ENCODE data around the gene ERBB4.

ERBB4 gene

GRCh38 chr2:211868996-211869533, 669.5 kb downstream of the ERBB4 start:
- no peak for DNase-seq

DNA sequence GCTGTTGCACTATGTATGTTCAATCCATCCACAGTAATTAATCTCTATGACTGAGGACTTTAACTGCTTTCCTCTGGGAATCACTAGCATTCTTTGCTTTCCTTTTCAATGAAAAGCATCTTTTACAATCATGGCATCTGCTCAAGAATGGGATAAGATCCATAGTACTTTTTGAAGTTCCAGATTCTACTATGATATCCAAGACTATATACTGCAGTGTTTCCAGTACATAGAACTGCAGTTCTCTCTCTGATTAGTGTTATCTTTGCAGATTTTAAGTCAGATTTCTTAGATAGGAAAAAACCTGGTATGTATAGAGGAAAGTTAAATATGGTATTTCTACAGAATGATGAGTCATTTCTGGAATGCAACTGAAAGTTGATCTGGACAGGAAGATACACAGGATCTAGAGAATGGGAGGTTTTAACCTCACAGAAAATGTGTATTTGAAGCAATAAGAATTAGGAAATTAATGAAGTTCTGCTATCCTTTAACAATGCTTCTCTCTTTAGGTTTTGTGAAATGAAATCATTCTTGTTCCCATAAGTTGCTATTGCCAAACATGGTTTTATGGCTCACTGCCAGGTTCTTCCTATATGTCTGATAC, 670.7 kb downstream of the ERBB4 start:
- DNase-seq, result no peak

- no peak for DNase-seq
Observed at GRCh38 chr2:211864328-211864727, 674.3 kb downstream of the ERBB4 start.

DNA sequence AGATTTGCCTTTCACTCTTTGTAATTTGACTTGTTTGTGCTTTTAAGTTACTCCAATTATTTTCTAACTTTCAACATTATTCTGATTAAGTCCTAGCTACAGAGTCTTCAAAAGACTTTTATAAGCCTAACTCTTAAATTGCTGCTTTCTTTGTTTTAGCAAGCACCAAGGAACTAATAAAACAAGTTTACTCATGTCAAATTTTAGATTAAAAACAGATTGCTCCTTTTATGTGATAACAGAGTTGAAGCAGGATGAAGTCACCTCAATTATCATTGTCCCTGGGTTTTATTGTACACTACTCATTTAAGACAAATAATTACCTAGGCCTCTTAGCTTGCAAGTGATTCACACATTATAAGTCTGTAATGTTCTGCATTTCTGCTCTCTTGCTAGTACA, 678.4 kb downstream of the ERBB4 start:
- DNase-seq, result no peak

- no peak for DNase-seq
Observed at GRCh38 chr2:211854832-211855231, 683.8 kb downstream of the ERBB4 start.

DNA sequence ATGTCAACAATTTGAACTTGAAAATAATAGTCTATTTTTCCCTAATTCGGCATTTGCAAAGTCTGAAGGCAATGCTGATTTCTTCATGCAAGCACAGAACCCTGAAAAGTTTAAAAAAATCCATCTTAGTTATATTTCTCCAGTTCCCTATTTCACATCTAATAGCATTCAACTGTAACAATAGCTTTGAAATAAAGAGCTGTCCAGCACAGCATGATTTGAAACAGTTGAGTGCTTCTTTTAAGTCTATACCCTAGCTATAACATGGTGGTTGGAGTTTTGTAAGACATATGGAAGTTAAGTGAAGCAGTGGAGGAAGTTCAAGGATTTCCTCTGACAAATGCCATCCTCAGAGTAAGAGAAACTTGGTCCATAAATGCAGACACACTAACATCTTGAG, 691.9 kb downstream of the ERBB4 start:
- no peak for DNase-seq

DNA sequence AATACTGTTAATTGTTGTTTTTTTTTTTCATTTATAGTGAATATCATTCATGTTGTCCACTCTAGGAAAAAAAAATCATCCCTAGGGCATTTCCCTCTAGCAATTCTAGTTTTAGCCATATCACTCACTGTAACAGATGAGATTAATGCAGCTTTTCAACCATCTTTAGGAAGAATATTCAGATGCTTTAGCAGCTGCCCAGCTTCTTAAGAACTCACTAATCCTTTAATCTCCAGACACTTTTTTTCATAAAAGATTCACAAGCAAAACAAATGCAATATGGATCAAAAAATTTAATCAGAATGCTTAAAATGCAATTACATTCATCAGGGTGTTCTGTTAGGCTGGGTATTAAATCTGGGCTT, 692.6 kb downstream of the ERBB4 start:
- DNase-seq, result no peak

DNA sequence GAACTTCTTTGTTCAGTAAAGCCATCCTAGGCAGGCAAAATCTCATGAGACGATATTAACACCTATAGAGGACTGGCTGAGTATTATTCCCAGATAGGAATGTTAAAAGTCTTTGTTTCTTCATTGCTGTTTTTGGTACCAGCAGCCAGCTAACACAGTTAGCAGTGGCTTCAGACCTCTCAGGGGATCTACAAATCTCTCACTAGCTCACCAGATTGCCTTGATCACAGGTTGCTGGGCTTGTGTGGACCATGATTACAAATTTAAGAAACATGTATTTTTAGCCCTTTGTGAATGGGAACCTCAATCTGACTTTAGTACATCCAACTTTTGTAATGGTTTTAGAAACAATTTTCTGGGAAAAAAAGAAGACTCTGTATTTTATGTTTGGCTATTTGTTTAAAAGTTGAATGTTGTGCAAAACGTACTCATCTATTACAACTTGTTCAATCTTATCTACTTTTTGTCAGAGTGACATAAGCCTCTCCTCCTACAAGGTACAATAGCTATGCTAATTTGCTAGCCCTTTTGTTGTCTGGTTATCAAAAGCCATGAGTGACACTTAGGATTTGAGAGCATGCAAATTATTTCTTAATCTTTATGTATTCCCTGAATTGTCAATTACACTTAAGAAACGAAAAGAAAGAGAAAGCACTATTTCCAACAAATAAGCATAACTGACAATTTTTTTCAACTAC, 693.1 kb downstream of the ERBB4 start:
- DNase-seq, result no peak

DNA sequence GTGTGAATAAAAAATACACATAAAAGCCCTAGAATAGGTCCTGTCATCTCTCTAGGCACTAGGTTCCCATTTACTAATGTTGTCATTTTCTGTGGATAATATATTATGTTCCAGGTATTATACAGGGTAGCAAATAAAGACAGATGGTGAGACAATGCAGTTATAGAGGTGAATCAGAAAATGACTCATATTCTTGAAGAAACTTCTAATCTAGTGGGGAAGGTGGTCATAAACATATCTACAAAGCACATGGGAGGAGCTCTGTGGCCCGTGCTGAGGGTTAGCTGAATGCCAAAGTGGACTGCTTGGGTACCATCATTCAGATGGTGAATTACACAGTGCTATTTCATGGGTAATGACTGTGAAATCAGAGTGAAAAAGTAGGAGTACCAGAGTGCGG, 700.9 kb downstream of the ERBB4 start:
- DNase-seq, result no peak

GRCh38 chr2:211837206-211837605, 701.4 kb downstream of the ERBB4 start:
- DNase-seq, result no peak

GRCh38 chr2:211836409-211836808, 702.2 kb downstream of the ERBB4 start:
- no peak for DNase-seq

- DNase-seq, result no peak
Observed at GRCh38 chr2:211835695-211836094, 702.9 kb downstream of the ERBB4 start.

GRCh38 chr2:211833582-211834279, 704.9 kb downstream of the ERBB4 start:
- no peak for DNase-seq

- no peak for DNase-seq
Observed at GRCh38 chr2:211829725-211830124, 708.9 kb downstream of the ERBB4 start.

GRCh38 chr2:211823886-211824479, 714.6 kb downstream of the ERBB4 start:
- no peak for DNase-seq

GRCh38 chr2:211822686-211823335, 715.8 kb downstream of the ERBB4 start:
- no peak for DNase-seq

- DNase-seq, result no peak
Observed at GRCh38 chr2:211816754-211817153, 721.8 kb downstream of the ERBB4 start.

DNA sequence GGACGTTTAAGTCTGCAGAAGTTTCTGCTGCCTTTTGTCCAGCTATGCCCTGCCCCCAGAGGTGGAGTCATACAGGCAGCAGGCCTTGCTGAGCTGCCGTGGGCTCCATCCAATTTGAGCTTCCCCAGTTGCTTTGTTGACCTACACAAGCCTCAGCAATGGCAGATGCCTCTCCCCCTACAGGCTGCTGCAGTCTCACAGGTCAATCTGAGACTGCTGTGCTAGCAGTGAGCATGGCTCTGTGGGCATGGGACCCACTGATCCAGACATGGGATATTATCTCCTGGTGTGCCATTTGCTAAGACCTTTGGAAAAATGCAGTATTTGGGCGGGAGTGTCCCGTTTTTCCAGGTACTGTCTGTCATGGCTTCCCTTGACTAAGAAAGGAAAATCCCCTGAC, 726.0 kb downstream of the ERBB4 start:
- DNase-seq, result no peak

DNA sequence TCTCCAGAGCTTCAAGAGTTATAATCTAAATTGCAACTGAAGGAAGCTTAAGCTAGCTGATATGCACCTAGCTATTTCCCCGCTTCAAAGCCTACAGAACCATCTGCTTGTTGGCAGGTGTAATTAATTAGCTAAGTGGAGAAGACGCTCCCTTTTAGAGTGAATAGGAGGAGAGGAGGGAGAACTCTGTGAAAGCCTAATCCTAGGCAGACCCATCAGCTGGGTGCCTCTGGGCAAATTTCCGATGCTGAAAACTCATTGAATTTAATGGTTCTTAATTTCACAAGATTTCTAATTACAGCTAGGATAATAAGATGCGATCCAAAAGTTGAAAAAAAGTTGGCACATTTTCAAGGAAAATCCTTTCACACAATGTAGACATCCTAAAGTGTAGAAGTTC, 735.9 kb downstream of the ERBB4 start:
- DNase-seq, result no peak

- no peak for DNase-seq
Observed at GRCh38 chr2:211800001-211800400, 738.6 kb downstream of the ERBB4 start.

DNA sequence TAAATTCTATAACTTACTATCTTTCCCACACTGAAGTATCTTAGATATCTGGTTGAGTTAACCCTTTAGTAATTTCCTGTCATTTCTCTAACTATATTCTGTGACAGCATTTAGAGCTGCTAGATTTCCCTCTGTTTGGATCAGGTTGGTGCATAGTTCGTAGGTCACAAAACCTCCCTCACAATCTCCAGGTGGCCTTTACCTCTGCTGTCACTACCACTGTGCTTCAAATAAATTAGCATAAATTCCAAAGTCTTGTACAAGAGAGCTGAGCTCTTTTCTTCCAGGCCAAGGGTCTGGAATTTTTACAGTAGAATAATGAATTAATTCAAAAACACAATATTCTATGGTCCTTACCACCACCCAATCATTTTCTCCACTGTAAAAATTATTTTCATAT, 739.7 kb downstream of the ERBB4 start:
- DNase-seq, result no peak

DNA sequence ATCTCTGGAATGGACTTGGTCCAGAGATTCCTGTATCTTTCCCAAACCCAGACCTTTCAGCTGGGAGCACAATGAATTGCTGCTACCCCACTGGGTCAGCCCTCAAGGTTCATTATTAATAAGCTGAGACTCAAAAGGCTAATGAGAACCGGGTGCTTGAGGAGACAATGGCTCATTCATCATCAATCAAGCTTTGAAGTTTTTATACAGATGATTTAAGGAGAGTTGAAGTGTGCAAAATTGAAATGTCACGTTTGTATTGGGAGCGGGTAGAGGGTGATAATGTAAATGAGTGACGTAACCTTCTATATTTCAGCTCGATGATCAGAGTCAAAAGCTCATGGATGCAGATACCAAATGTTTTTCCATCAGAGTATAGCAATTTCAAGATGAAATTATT, 744.9 kb downstream of the ERBB4 start:
- DNase-seq, result no peak

DNA sequence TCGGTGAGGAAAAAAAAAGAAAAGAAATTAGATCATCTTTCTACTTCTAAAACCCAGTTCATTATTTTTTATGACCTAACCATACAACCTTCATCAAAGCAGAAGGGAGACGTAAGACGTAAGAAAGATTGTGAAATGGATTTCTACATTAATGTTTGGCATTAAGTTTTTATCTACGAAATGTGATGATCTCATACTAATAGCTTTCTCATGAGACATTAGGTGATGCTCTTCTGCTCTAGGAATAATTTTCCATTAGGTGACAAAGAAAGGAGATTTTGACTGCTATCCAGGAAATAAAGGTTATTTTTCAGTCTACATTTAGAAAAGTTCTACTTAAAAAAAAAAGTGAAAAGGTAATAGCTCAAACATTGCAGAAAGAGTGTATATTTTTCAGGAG, 748.6 kb downstream of the ERBB4 start:
- no peak for DNase-seq
